ENCODE measurements around the gene YY2.

- TF ChIP-seq POLR2A (IDR thresholded peaks at IDR 0.05): no peak
- no peak for TF ChIP-seq POLR2AphosphoS5 (IDR thresholded peaks at IDR 0.05)
Measured at GRCh38 chrX:21863241-21863640, 7.5 kb downstream of the YY2 start.

Measured in transverse colon (tissue), 3 donors.